Activated CD8-positive, alpha-beta T cell treated with anti-CD3 and anti-CD28 coated beads, Interleukin-2, amount 10 ng/mL, durations not matched to agents 7 days and 5 days (primary cell): ENCODE data around the gene MAP1B. TPM values are rescaled to one million over a fixed set of nuclear protein-coding genes. Genes with fewer than 3 reads are reported as not detected.

Experiments used
- ATAC-seq: fragments of 150-1000 bp; cut with Tn5 transposase; one replicate; pipeline ENCODE4 v1.10.0; 2021; ENCODE audit warnings: moderate library complexity
- CTCF ChIA-PET: fragments of 350-600 bp; sonication (Branson Sonifier 250); formaldehyde crosslinking; loops from one replicate; lab custom pipeline; 2021; ENCODE audit warnings: antibody characterized with exemption; lab: Charles Lee
- POLR2A ChIA-PET: fragments of 350-600 bp; sonication (Branson Sonifier 250); formaldehyde crosslinking; loops from one replicate; lab custom pipeline; 2021; ENCODE audit warnings: antibody characterized with exemption; lab: Charles Lee
- DNase-seq: peaks from one replicate; pipeline ENCODE4 v3.0.0-alpha.2; 2020
- H3K27ac Mint-ChIP-seq: one replicate; pipeline ENCODE4 v1.8.0; 2021; ENCODE audit warnings: mild to moderate bottlenecking, mixed read lengths
- H3K27me3 Mint-ChIP-seq: one replicate; pipeline ENCODE4 v1.8.0; 2021; ENCODE audit warnings: low read depth, mixed read lengths
- H3K36me3 Mint-ChIP-seq: one replicate; pipeline ENCODE4 v1.8.0; 2021; ENCODE audit warnings: low read depth, mixed read lengths
- H3K4me1 Mint-ChIP-seq: one replicate; pipeline ENCODE4 v1.8.0; 2021; ENCODE audit warnings: low read depth, mixed read lengths
- H3K4me3 Mint-ChIP-seq: one replicate; pipeline ENCODE4 v1.8.0; 2021; ENCODE audit warnings: mild to moderate bottlenecking, mixed read lengths
- H3K9me3 Mint-ChIP-seq: one replicate; pipeline ENCODE4 v1.8.0; 2022; ENCODE audit warnings: mixed read lengths; ENCODE audit not compliant: insufficient read depth
- total RNA-seq, 2 experiments: library from RNA; stranded (reverse); gene quantifications; one replicate each; pipeline ENCODE4 v1.2.3, GENCODE V29; 2021

MAP1B gene
- total RNA-seq, 2 experiments from 2014 or later, result 0.03 TPM; not detected in 1

DNA sequence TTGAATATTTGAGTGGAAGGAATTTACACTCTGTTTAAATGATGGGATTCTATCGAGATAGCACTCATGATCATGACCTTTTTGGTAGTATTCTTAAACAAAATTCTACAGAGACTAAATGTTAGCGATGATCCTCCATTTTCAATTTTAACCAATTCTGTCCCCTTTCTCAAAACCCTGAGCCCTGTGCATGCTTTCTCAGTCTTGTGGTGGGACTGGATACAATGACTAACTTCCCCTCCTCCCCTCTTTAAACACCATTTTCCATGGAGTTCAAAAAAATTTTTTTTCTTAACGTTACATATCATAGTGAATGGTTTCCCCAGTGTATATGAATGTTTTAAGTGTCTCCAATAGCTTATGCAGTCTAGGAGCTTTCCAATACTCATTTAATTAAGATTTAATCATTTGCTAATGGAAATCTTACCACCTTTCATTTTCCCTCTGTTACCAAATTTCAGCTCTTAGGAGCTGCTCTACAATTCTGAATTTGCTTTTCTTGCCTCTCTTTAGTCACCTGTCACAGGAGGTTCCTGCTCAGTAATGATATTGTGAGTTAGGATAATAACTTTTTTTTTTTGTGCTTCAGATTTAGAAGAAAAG is 101.2 kb downstream of the MAP1B start:
- H3K4me1 Mint-ChIP-seq, result no peaks in the 10 kb centered on the region
- H3K4me3 Mint-ChIP-seq, result no peak overlapping the region
- H3K27me3 Mint-ChIP-seq, result no peaks in the 10 kb centered on the region
- H3K27ac Mint-ChIP-seq, result no peak overlapping the region
- no peaks in the 10 kb centered on the region for H3K36me3 Mint-ChIP-seq
- CTCF ChIA-PET, result no interaction called here
- no peaks in the 10 kb centered on the region for H3K9me3 Mint-ChIP-seq
- DNase-seq (no peak), ATAC-seq (no peak)
- POLR2A ChIA-PET, result interaction anchor here (0.7 kb wide), 1 partner anchor 16 kb away, joined by 3 read pairs; no protein-coding TSS in a partner anchor

DNA sequence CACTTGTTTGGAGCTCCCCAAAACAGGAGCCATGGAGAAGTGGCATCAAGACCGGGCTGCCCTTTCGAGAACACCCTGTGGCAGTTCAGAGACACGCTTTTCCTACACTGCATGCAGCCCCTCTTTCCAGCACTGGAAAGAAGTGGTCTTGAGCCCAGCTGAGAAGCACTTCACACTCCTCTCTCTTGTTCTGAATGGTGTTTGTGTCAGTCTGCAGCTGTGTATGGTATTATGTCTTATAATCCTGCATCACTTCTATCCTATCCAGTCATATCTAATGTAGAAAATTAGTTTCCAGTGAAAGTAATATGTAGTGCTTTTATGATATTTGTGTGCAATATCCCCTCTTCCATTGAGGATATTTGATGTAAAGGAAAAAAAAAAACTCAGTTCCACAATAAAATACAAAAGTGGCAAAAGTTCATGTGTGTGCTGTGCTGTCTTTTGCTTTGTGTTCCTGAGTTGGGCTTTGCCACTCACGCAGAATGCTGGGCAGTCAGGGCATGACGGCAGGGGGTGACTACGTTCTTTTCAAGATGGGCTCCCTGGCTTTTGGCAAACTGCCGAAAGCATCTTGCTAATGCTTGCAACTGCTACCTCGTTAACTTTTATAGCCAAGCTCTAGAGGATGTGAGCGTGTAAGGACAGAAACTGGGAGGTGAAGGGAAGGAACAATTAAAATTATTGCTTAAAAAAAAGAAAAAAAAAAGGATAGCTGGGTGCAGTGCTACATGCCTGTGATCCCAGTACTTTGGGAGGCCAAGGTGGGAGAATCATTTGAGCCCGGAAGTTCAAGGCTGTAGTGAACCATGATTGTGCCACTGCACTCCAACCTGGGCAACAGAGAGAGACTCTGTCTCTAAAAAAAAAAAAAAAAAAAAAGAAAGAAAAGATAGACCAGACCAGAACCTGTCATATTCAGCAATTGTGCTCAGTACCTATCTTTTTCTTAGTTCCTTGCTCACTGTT is 102.2 kb downstream of the MAP1B start:
- Mint-ChIP-seq H3K36me3 (peaks cover 2% of the 10 kb centered on the region), H3K27me3 (no peaks in the 10 kb centered on the region), H3K27ac (no peak overlapping the region), H3K9me3 (no peaks in the 10 kb centered on the region), H3K4me3 (no peak overlapping the region), H3K4me1 (no peaks in the 10 kb centered on the region)
- DNase-seq (no peak), ATAC-seq (no peak)
- ChIA-PET POLR2A (no interaction called here), CTCF (interaction anchor here (0.6 kb wide), 1 partner anchor 22 kb away, joined by 3 read pairs; no protein-coding TSS in a partner anchor)

DNA sequence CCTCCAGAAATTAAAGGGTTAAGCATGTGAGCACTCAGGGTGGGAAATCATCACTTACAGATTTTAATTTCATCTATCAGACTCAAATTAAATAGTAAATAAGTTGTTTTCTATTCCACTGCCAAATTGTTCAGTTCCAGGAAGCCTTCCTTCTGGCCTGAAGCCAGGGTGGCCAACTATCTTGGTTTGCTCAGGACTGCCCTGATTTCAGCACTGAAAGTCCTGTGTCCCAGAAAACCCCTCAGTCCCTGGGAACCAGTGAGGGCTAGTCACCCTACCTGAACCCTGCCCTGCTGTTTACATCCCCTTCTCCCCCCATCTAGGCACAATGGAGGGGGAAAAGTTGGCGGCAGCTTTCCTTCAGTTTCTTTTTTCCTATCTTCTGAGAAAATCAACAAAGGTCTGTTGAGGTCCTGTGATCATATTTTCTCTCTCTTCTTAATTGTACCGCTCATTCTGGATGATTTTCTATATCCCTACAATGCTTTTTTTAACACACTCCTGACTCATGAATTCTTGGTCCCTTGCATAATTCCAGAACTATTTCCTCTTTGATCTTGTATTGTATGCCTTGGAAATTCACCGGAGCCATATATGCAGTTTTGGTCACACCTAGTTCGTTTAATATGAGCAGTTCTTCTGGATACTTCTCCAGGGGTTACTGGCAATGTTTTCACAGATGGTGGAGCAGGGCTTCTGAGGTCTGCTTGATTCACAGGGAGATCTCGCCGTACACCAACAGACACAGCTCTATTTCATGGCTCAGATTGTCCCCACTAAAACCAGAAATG is 103.8 kb downstream of the MAP1B start:
- CTCF ChIA-PET, result no interaction called here
- DNase-seq, result no peak
- Mint-ChIP-seq H3K4me3 (no peak overlapping the region), H3K36me3 (peaks cover 4% of the 10 kb centered on the region), H3K27me3 (no peaks in the 10 kb centered on the region), H3K4me1 (no peaks in the 10 kb centered on the region), H3K9me3 (no peaks in the 10 kb centered on the region), H3K27ac (no peak overlapping the region)
- no peak for ATAC-seq
- POLR2A ChIA-PET, result interaction anchor here (0.6 kb wide), 1 partner anchor 129 kb away, joined by 3 read pairs; no protein-coding TSS in a partner anchor

DNA sequence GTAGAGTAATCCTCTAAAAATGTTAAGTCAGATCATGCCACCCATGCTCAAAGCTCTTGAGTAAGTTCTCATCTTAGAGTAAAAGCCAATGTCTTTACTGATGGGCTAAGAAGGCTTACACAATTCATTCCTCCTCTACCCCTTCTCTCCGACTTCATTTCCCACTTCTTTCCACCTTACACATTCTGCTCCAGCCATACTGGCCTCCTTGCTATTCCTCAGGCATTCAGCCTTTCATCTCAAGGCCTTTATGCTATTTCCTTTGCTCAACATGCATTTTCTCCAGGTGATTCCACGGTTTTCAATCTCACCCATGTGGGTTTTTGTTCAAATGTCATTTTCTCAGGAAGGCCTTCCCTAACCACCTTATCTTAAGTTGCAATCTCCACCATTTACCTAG is 104.9 kb downstream of the MAP1B start:
- H3K36me3 Mint-ChIP-seq, result peaks cover 9% of the 10 kb centered on the region
- H3K4me3 Mint-ChIP-seq, result no peak overlapping the region
- no peaks in the 10 kb centered on the region for H3K4me1 Mint-ChIP-seq
- POLR2A ChIA-PET, result no interaction called here
- DNase-seq (no peak), ATAC-seq (no peak)
- no peaks in the 10 kb centered on the region for H3K9me3 Mint-ChIP-seq
- CTCF ChIA-PET, result no interaction called here
- no peak overlapping the region for H3K27ac Mint-ChIP-seq
- no peaks in the 10 kb centered on the region for H3K27me3 Mint-ChIP-seq

DNA sequence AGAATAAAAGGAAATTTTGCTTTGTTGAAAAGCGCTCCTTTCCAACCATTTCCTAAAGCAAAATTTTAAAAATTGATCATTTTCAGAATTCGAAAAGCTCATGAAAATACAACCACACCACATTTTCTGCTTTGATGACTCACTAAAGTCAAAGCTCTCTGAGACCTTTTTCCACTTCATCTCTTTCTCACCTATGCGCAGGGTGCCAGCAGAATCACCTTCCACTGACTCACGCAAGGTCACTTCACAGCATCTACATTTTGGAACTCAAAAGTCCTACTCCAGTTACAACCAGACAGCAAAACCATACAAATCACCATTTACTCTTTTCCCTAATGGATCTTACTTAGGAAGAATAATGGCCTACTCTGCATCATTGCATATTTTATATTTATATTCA is 106.2 kb downstream of the MAP1B start:
- Mint-ChIP-seq H3K4me3 (no peak overlapping the region), H3K36me3 (peaks cover 19% of the 10 kb centered on the region), H3K27me3 (no peaks in the 10 kb centered on the region), H3K9me3 (no peaks in the 10 kb centered on the region), H3K27ac (no peak overlapping the region), H3K4me1 (no peaks in the 10 kb centered on the region)
- ATAC-seq (no peak), DNase-seq (no peak)
- ChIA-PET POLR2A (no interaction called here), CTCF (no interaction called here)

DNA sequence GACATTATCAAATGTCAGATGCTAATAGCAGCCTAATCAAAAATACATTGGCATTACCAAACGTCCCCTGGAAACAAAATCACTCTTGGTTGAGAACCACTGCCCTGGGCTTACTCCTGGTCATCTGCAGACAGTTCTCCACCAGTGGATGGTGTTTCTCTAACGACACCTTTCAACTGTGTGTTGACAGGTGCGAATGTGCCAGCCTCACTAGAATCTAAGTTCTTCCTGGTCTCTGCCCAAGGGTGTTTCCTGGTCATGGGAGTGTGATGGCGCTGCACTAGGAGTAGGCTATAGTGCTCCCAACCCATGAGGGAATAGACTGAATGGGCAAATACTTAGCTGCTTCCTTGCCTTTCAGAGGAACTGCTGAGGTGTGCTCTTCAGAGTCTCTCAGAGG is 106.9 kb downstream of the MAP1B start:
- no peak overlapping the region for H3K4me3 Mint-ChIP-seq
- ChIA-PET POLR2A (no interaction called here), CTCF (no interaction called here)
- no peaks in the 10 kb centered on the region for H3K9me3 Mint-ChIP-seq
- H3K4me1 Mint-ChIP-seq, result no peaks in the 10 kb centered on the region
- H3K36me3 Mint-ChIP-seq, result peaks cover 26% of the 10 kb centered on the region
- ATAC-seq, result no peak
- no peaks in the 10 kb centered on the region for H3K27me3 Mint-ChIP-seq
- no peak overlapping the region for H3K27ac Mint-ChIP-seq
- no peak for DNase-seq

DNA sequence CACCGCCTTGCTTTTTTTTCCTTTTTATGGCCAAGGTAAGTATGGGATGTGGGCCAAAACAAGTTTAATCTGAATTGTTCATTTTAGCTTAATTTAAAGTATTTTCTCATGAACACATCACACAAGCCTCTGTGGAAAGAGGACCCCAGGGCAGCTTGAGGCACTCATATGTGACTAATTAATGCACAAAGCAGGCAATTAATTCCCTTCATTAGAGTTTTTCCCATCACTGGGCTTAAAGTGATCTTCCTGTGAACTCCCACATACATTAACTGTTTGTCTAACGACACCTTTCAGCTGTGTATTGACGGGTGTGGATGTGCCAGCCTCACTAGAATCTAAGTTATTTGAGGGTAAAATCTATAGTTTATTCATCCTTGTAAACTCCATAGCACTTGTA is 109.5 kb downstream of the MAP1B start:
- ATAC-seq, result no peak
- H3K9me3 Mint-ChIP-seq, result no peaks in the 10 kb centered on the region
- ChIA-PET POLR2A (no interaction called here), CTCF (no interaction called here)
- H3K36me3 Mint-ChIP-seq, result peaks cover 45% of the 10 kb centered on the region
- no peaks in the 10 kb centered on the region for H3K4me1 Mint-ChIP-seq
- no peak overlapping the region for H3K4me3 Mint-ChIP-seq
- DNase-seq, result no peak
- H3K27ac Mint-ChIP-seq, result no peak overlapping the region
- no peaks in the 10 kb centered on the region for H3K27me3 Mint-ChIP-seq

DNA sequence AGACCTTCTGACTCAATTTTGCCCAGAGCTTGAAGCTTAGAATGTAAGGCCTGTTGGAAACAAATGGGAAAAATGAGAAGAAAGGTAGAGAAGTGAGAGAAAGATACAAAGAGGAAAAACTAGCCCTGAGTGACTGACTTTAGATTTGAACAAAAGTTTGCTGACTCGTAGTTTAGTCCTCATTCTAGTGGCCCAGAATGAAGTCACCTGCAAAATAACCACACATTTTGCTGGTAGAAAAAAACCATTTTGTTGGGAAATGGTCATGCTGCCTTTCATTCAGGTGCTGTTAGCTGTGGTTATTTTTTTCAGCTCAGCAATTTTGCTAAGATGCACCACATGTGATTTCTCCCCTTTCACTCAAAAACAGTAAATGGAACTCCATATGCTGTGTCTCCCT is 113.8 kb downstream of the MAP1B start:
- H3K9me3 Mint-ChIP-seq, result no peaks in the 10 kb centered on the region
- POLR2A ChIA-PET, result no interaction called here
- DNase-seq, result no peak
- CTCF ChIA-PET, result no interaction called here
- no peak overlapping the region for H3K27ac Mint-ChIP-seq
- H3K4me3 Mint-ChIP-seq, result no peak overlapping the region
- ATAC-seq, result no peak
- H3K4me1 Mint-ChIP-seq, result peaks cover 3% of the 10 kb centered on the region
- peaks cover 77% of the 10 kb centered on the region for H3K36me3 Mint-ChIP-seq
- H3K27me3 Mint-ChIP-seq, result no peaks in the 10 kb centered on the region

DNA sequence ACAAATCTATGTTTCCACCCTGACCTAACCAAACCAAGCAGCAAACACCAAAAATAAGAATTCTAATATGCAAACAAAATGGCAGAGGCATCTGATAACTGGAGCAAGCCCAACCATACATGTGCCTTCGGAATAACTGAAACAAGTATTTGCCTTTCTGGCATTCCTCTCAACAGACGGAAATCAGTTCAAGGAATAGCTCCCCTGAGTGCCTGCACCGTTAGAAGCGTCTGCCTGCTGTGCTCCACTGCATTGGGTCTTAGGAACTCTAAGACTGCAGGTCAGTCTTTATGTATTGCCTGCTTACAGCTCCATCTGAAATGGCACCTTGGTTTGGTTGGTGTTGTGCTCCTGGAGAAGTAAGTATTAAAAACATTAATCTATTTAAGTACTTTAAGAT is 114.3 kb downstream of the MAP1B start:
- Mint-ChIP-seq H3K27me3 (no peaks in the 10 kb centered on the region), H3K4me1 (peaks cover 3% of the 10 kb centered on the region), H3K4me3 (no peak overlapping the region), H3K36me3 (peaks cover 78% of the 10 kb centered on the region), H3K27ac (no peak overlapping the region), H3K9me3 (no peaks in the 10 kb centered on the region)
- ChIA-PET CTCF (no interaction called here), POLR2A (no interaction called here)
- no peak for ATAC-seq
- no peak for DNase-seq

DNA sequence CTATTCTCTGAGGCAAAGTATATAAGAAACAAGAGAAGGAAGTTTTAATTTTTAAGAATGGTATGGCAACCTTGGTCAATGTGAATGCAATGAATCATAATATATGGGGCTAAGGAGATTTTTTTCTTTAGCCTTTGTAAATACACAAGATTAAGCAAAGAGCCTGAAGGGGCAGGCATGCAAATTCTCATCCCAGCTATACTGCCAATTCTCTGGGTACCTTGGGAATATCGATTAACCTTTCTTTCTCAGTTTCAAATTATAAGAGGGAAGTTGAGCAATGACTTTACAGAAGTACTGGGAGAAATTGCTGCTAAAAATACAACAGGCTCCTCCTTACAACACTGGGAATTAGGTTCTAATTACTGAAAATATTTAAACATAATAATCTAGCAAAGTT is 115.2 kb downstream of the MAP1B start:
- no peak for ATAC-seq
- no peaks in the 10 kb centered on the region for H3K27me3 Mint-ChIP-seq
- no peak overlapping the region for H3K27ac Mint-ChIP-seq
- peaks cover 74% of the 10 kb centered on the region for H3K36me3 Mint-ChIP-seq
- no peaks in the 10 kb centered on the region for H3K9me3 Mint-ChIP-seq
- no peak for DNase-seq
- POLR2A ChIA-PET, result no interaction called here
- CTCF ChIA-PET, result interaction anchor here (0.7 kb wide), 1 partner anchor 35 kb away, joined by 3 read pairs; no protein-coding TSS in a partner anchor
- peaks cover 10% of the 10 kb centered on the region for H3K4me1 Mint-ChIP-seq
- no peak overlapping the region for H3K4me3 Mint-ChIP-seq

DNA sequence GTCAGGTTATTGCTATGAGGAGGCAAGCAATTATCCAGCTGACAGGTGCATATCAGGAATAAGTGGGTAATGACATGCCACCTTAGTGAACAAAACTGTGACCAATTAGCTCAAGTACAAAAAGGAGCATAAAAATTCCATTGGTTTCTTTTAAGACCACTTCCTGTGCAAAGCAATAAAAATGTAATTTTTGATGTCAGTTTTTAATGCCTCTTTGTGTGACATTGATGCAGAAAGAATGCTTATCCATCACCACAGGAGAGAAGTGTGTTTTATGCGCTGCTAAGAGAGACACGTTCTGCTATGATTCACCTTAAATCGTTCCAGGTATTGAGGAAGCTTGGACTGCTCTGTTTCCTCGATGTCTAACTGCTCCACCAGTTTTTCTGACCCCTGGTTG is 116.1 kb downstream of the MAP1B start:
- CTCF ChIA-PET, result no interaction called here
- peaks cover 71% of the 10 kb centered on the region for H3K36me3 Mint-ChIP-seq
- POLR2A ChIA-PET, result interaction anchor here (0.7 kb wide), 1 partner anchor 67 kb away, joined by 3 read pairs; no protein-coding TSS in a partner anchor
- H3K4me3 Mint-ChIP-seq, result no peak overlapping the region
- H3K27me3 Mint-ChIP-seq, result no peaks in the 10 kb centered on the region
- H3K27ac Mint-ChIP-seq, result no peak overlapping the region
- H3K4me1 Mint-ChIP-seq, result peaks cover 12% of the 10 kb centered on the region
- H3K9me3 Mint-ChIP-seq, result no peaks in the 10 kb centered on the region
- DNase-seq (no peak), ATAC-seq (no peak)
